AG04449 (cell line): ENCODE data around the gene ACSM6.

Source experiments
- CTCF ChIA-PET: fragments of 350-600 bp; formaldehyde crosslinking; extraction: SDS; loops from one replicate; lab custom pipeline; 2021; ENCODE audit warnings: antibody characterized with exemption; lab: Yijun Ruan, JAX
- POLR2A ChIA-PET: fragments of 400-600, 350-600 bp; formaldehyde crosslinking; extraction: SDS; loops from one replicate; lab custom pipeline; 2020; ENCODE audit warnings: antibody characterized with exemption, inconsistent platforms; lab: Yijun Ruan, JAX
- DNase-seq: peaks from one replicate; pipeline ENCODE4 v3.0.0-alpha.2; 2010; ENCODE audit warnings: low read depth, low spot score
- H3K4me3 ChIP-seq: 2 replicates; pipeline ENCODE4 v1.5.1; 2011; ENCODE audit warnings: low read depth, mild to moderate bottlenecking, control low read depth, low read length
- TF ChIP-seq, protein P1 (sequence below): IDR thresholded peaks from one replicate; pipeline ENCODE4 v1.5.1; 2011; ENCODE audit warnings: mild to moderate bottlenecking, moderate library complexity, low read length, control low read depth, inconsistent platforms; ENCODE audit not compliant: insufficient read depth; ENCODE audit errors: missing control alignments

ACSM6 gene

DNA sequence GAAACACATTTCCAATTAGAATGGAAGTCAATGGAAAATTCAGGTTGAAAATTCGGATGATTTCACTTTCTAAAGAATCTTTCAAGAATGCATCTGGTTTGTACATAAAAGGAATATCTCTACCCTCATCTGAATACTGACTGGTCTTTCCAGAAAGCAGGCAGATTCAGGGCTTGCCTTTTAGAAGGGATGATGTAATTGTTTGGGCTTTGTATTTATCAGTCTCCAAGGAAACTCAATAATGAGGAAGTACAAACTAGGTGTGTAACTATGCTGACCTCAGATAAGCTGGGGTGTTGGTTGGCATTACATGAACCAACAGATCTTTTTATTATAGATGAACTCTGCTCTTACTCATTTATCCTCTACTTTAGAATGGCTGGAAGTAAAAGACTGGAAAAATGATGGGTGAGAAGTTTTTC is 72.6 kb downstream of the ACSM6 start:
- H3K4me3 ChIP-seq: no peak overlapping the region
- DNase-seq: peak; percentile 85
- TF ChIP-seq, protein P1, sequence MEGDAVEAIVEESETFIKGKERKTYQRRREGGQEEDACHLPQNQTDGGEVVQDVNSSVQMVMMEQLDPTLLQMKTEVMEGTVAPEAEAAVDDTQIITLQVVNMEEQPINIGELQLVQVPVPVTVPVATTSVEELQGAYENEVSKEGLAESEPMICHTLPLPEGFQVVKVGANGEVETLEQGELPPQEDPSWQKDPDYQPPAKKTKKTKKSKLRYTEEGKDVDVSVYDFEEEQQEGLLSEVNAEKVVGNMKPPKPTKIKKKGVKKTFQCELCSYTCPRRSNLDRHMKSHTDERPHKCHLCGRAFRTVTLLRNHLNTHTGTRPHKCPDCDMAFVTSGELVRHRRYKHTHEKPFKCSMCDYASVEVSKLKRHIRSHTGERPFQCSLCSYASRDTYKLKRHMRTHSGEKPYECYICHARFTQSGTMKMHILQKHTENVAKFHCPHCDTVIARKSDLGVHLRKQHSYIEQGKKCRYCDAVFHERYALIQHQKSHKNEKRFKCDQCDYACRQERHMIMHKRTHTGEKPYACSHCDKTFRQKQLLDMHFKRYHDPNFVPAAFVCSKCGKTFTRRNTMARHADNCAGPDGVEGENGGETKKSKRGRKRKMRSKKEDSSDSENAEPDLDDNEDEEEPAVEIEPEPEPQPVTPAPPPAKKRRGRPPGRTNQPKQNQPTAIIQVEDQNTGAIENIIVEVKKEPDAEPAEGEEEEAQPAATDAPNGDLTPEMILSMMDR: no peak
- POLR2A ChIA-PET: interaction anchor here (1.2 kb wide), 1 partner anchor 37 kb away, joined by 3 read pairs; no protein-coding TSS in a partner anchor
- CTCF ChIA-PET: interaction anchor here (3.9 kb wide), 1 partner anchor 20 kb away, joined by 11 read pairs; no protein-coding TSS in a partner anchor

DNA sequence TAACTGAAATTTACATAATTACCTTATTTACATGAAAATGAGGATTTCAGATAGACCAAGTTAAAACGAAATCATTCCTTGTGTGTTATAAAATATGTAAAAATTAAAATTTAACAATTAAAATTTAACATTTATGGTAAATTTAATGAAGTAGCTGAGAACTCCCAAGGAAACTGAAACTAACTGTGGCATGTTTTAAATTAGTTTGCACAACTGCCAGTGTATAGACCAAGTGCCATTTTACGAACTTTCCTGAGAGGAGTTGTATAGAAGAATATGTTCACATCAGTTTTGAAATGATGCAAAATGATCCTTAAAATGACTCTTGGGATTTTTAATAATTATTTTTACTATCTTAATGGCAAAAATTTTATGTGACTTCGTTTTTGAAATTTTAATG is 73.2 kb downstream of the ACSM6 start:
- TF ChIP-seq, protein P1: no peak
- ChIA-PET POLR2A (interaction anchor here (1.2 kb wide), 1 partner anchor 37 kb away, joined by 3 read pairs; no protein-coding TSS in a partner anchor), CTCF (interaction anchor here (3.9 kb wide), 1 partner anchor 20 kb away, joined by 11 read pairs; no protein-coding TSS in a partner anchor)
- no peak for DNase-seq
- H3K4me3 ChIP-seq: no peak overlapping the region

DNA sequence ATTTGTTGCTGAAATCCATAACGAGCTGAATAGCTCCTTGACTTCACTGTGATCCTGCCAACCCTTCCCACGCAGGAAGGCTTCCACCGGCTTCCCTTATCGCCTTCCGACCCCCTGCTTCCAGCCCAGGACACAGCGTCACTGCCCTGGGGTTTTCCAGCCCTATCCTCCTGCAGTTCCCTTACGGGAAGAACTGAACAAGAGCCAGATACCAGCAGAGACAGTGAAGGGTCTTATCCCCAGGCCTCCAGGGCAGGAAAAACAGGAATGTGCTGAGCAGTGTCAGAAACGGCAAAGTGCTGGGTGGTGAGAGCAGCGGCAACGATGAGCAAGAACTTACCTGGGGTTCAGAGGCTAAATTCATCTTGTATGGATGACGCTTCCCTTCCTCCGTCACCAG is 74.4 kb downstream of the ACSM6 start:
- POLR2A ChIA-PET: no interaction called here
- DNase-seq: no peak
- TF ChIP-seq, protein P1: no peak
- no peak overlapping the region for H3K4me3 ChIP-seq
- CTCF ChIA-PET: interaction anchor here (1.5 to 3.9 kb wide), 2 partner anchors 21 to 23 kb away, joined by 3 to 11 read pairs; no protein-coding TSS in a partner anchor

DNA sequence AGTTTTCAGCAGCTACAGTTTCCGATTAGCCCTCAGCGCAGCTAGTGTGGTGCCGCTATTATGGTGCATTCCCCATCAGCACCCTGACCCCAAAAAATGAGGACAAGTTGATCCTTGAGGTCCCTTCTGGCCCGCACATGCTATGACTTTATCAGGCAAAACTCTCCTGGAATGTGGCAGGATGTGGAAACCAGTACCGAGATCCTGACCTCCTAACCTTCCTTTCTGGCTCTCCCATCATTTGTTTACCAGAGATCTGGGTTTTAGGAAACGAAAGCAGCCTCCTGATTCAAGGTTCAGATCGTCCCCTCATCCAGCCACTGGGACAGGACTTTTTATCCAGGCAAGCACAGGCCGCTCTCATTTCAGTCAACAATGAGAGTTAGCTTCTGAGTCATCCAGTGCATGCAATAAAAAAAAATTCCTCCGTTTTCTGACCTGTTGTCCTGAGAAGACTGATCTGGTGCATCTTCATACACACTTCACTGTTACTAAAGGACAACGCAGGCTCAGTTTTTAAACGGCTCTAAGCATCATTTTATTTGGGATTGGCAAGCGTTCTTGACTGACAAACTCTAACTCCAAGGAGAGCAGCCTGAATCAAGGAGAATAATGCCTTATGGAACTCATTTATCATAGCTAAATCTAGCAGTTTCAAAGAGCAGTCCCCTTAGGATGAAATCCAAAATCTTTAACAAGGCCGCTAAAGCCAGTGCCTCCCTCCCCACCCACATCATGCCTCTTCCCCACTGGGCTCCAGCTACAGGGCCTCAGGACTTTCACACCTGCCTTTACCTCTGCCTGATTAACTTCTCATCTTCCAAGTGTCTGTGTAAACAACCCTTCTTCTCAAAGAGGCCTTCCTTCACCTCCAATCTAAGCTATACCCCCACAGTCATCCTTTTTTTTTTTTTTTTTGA is 79.6 kb downstream of the ACSM6 start:
- DNase-seq: no peak
- ChIA-PET POLR2A (interaction anchor here (0.7 kb wide), 2 partner anchors 24 to 26 kb away, joined by 3 read pairs; no protein-coding TSS in a partner anchor), CTCF (interaction anchor here (0.8 to 6.3 kb wide), 5 partner anchors 9 to 90 kb away, joined by 3 to 30 read pairs (median 4); no protein-coding TSS in a partner anchor)
- H3K4me3 ChIP-seq: peak overlapping the region; percentile 28; the same call in 1 of the 2 replicates
- TF ChIP-seq, protein P1: no peak

DNA sequence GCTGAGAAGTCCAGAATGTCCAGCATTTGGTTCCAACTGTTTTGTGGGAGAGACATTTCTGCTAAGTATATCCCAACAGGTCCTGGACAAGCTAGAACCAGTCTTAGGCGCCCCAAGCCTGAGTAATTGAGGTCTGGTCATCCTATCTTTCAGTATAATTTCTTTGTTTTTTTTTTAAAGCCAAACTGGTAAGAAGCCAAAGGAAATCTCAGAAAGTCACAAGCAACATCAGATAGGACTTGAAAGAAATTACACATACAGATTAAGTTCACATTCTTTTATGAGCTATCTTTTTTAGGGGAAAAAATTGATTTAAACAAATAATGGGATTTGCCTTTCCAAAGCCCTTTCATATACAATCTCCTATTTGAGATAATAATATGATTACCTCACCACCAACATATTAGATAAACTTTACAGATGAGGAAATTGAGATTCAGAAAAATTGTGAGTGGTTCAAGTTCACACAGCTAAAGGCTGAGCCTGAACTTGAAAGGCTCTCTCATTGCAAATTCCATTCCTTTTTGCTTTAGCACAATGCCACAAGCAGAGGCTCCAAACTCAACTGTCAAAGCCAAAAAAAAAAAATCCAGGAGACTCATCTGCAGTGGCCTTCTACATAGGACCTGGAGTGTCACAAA is 81.8 kb downstream of the ACSM6 start:
- no peak overlapping the region for H3K4me3 ChIP-seq
- no peak for DNase-seq
- TF ChIP-seq, protein P1: no peak
- POLR2A ChIA-PET: no interaction called here
- CTCF ChIA-PET: interaction anchor here (2.0 to 6.3 kb wide), 3 partner anchors 13 to 32 kb away, joined by 6 to 30 read pairs (median 10); no protein-coding TSS in a partner anchor
